AG09319 (cell line): Measurements from ENCODE around the gene ZBTB20.

Source experiments
- DNase-seq: peaks from one replicate; pipeline ENCODE4 v3.0.0-alpha.2; 2010; ENCODE audit warnings: low read depth; ENCODE audit errors: extremely low read depth
- CTCF ChIP-seq: IDR thresholded peaks from 2 replicates; pipeline ENCODE4 v1.5.1; 2011; ENCODE audit warnings: low read depth, mild to moderate bottlenecking, inconsistent platforms, low read length, moderate library complexity

ZBTB20 gene

DNA sequence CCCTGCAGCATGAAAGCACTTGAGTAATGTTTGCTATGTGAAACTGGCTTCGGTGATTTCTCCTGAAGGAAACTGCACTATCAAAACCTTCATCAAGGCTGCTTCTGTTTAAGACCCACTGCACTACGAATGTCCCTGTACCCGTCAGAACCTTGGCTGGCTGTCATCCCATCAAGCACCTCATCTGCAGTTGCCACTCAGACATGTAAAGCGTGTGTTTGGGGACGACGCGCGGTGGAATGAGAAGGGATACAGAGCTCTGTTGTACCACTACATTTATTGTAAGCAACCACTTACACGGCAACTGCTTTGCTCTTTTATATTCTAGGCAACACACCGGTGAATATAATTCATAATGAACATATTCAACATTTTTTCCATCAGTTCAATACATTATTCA, 705.7 kb downstream of the ZBTB20 start:
- DNase-seq: no peak
- no peak for TF ChIP-seq CTCF

GRCh38 chr3:114440700-114441099, 706.4 kb downstream of the ZBTB20 start:
- no peak for TF ChIP-seq CTCF
- no peak for DNase-seq

- no peak for DNase-seq
- no peak for TF ChIP-seq CTCF
Observed at GRCh38 chr3:114439284-114439683, 707.8 kb downstream of the ZBTB20 start.

DNA sequence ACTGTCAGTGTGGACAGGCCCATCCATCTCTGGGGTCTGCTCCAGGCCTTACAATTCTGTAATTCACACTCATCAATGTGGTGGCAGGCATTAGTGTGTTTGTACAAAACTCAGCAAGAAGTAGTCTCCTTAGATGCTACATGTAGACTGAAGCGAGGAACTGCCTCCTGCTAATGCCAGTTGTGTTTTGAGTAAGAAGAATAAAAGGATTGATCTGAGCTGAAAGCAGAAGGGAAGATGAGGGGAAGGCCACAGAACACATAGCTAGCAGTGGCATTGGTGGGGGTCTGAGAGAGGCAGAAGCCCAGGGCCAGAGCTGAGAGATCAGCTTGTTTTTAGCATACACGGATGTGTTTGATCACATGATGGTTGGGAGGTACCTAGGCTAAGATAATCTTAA, 709.2 kb downstream of the ZBTB20 start:
- no peak for DNase-seq

DNA sequence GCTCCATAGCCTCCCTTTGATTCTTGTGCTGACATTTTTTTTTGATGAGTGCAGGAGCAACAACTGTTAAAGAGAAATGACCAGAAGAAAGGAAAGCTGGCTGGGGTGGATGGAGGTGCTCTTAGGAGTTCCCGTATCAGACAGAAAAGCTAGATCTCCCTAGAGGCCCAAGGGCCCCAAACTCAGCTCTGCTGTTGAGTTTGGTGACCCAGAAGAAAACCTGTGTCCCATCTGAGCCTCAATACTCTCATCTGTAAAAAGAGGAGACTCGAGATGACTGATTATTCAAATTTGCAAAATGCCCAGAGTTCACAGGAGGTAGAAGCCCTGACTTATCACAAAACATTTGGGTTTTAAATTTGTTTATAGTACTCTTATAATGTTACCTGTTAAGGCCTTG, 710.9 kb downstream of the ZBTB20 start:
- no peak for DNase-seq
- no peak for TF ChIP-seq CTCF

More for the DNA sequence above, 709.2 kb downstream of the ZBTB20 start:
- no peak for TF ChIP-seq CTCF

DNA sequence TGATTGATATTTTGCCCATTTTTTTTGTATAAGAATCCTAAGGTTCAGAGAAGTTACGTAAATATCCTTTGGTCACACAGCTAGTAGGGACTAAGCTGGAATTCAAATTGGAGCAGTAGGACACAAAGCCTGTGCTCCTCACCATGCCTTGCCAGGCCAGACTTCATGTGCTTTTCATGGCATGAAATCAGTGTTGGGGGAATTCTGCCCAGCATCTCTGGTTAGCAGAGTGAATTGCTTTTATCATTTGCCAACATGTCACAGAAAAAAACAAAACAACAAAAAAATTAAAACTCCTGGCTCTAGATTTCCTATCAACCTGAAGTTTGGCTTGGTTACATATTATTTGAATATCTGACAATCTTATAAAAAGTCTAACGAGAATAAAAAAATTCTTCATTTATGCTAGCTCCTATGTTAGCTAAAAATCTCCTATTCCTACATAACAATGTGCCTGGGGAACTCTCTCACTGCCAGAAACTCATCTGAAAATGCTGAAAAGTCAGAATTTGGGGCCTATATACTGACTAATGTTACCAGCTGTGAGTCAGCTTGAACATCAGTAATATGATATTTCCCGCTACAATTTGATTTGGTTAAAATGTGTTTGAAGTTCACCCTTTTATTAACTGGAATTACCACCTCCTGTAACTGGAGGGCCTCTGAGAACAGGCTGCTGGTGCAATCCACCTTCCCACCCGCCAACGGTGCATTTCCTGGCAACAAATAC, 711.5 kb downstream of the ZBTB20 start:
- DNase-seq: no peak

More for the DNA sequence above, 711.5 kb downstream of the ZBTB20 start:
- no peak for TF ChIP-seq CTCF
